ENCODE measurements around the gene GPATCH2.

DNA sequence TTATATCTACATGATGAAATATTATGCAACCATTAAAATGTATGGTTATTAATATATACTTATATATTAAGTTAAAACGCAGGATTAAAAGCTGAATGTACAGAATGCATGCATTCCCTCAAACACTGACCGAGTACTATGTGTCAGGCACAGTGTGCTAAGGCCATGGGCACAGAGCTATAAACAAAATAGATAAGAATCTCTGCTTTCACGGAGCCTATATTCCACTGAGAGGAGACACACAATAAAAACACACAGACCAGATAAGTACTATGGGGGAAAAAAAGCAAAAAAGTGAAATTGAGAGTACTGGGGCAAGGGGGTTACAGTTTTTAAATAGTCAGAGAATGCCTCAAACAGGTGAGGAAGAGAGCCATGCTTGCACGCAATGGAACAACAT is 62.7 kb downstream of the GPATCH2 start:
- TF ChIP-seq POLR2AphosphoS5 (IDR thresholded peaks at IDR 0.05; ENCODE audit: insufficient read depth in 1 of 2, low read depth in 1 of 2): no peak
- TF ChIP-seq, protein P1, sequence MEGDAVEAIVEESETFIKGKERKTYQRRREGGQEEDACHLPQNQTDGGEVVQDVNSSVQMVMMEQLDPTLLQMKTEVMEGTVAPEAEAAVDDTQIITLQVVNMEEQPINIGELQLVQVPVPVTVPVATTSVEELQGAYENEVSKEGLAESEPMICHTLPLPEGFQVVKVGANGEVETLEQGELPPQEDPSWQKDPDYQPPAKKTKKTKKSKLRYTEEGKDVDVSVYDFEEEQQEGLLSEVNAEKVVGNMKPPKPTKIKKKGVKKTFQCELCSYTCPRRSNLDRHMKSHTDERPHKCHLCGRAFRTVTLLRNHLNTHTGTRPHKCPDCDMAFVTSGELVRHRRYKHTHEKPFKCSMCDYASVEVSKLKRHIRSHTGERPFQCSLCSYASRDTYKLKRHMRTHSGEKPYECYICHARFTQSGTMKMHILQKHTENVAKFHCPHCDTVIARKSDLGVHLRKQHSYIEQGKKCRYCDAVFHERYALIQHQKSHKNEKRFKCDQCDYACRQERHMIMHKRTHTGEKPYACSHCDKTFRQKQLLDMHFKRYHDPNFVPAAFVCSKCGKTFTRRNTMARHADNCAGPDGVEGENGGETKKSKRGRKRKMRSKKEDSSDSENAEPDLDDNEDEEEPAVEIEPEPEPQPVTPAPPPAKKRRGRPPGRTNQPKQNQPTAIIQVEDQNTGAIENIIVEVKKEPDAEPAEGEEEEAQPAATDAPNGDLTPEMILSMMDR (IDR thresholded peaks at IDR 0.05): no peak
